ENCODE measurements around the gene ADORA2A.

ADORA2A gene

DNA sequence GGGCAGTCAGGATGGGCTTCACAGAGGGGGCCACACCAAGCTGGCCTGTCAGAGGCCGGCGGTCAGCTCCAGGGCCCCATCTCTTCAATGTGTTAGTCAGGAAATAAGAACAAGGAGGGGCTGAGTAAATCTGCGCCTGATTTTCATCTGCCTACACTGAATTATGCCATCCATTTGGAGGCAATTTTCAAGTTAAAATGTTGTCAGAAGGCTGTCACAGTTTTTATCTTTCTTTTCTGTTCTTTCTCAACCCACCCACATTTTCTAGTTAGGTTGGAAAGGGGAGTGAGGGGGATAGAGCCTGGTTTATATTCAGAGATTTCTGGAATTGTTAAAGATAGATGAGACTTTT is 18.8 kb downstream of the ADORA2A start:
- Histone ChIP-seq H3K27ac (0 out of 22 replicates have a peak overlapping the region, but pooled peaks of 1 of the 11 experiments have one; percentile 6), H3K36me3 (no peaks in the 10 kb centered on the region), H3K4me2 (peak overlapping the region in 8 of 11 experiments; percentile 67 to 98 (median 83); a peak in 11 of 22 replicates), H3K27me3 (no peaks in the 10 kb centered on the region), H3K4me1 (peaks cover 70 to 86% (median 76%) of the 10 kb centered on the region in 10 experiments), H4K20me1 (no peaks in the 10 kb centered on the region), H3K9me3 (replicated peaks in 1 of 11) (peaks cover 1 to 5% (median 3%) of the 10 kb centered on the region in 11 experiments; a peak in 10 of 22 replicates), H3K9ac (peak overlapping the region in 3 of 11 experiments; percentile 12 to 39 (median 13); a peak in 3 of 22 replicates), H3K4me3 (no peak overlapping the region)
- TF ChIP-seq Cebpa-rat (IDR thresholded peaks at IDR 0.05), result no peak

DNA sequence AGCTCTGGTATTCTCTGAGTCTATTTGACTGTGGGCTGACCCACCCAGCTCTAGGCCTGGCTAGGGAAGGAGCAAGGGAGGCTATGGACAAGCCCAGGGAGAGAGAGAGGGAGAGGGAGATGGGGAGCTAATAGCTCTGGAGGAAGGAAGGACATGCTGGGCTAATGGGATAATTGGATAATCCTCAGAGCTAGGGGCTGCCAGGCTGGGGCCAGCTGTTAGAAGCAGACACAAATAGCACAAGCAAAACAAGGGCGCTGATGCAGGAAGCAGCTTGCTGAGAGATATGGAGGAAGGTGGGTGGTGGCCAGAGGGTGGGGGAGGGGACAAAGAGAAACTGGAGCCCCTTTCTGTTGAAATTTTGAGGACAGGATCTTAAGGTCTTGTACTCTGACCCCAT is 23.2 kb downstream of the ADORA2A start:
- Histone ChIP-seq H3K4me2 (peak overlapping the region; percentile 69 to 87 (median 76)), H3K27ac (peak overlapping the region in 10 of 11 experiments; percentile 25 to 75 (median 72); a peak in 18 of 22 replicates), H3K9ac (peak overlapping the region in 7 of 11 experiments; percentile 8 to 61 (median 53); a peak in 10 of 22 replicates), H3K36me3 (no peaks in the 10 kb centered on the region), H3K4me3 (no peak overlapping the region), H3K9me3 (replicated peaks in 1 of 11) (peaks cover 5 to 14% (median 9%) of the 10 kb centered on the region in 11 experiments; a peak in 11 of 22 replicates), H3K27me3 (no peaks in the 10 kb centered on the region), H3K4me1 (peaks cover 26 to 49% (median 36%) of the 10 kb centered on the region in 10 experiments), H4K20me1 (no peaks in the 10 kb centered on the region)
- TF ChIP-seq Cebpa-rat (IDR thresholded peaks at IDR 0.05), result no peak

DNA sequence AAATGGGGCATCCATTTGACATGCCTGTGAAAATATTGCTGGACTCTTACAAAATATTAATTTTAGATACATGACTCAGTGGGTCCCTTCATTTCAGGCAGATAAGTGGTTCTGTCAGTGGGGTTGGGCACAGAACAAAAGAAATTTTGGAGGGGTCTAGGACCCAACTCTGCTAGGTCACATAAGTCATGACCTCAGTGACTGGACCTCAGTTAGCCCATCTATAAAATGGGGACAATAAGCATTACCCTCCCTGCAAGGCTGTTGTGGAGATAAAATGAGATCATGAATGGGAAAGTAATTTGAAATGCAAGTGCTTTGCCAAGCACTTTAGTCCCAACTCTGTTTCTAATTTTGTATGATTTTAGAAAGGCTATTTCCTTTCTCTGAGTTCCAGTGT is 23.8 kb downstream of the ADORA2A start:
- H3K4me1 ChIP-seq, result peaks cover 21 to 49% (median 31%) of the 10 kb centered on the region in 10 experiments
- no peaks in the 10 kb centered on the region for H4K20me1 ChIP-seq
- TF ChIP-seq Cebpa-rat (IDR thresholded peaks at IDR 0.05), result no peak
- peak overlapping the region in 9 of 11 experiments; percentile 43 to 75 (median 72); a peak in 16 of 22 replicates for H3K27ac ChIP-seq
- no peak overlapping the region for H3K4me3 ChIP-seq
- H3K9me3 ChIP-seq (replicated peaks in 1 of 11), result peaks cover 5 to 14% (median 9%) of the 10 kb centered on the region in 11 experiments; a peak in 11 of 22 replicates
- H3K27me3 ChIP-seq, result no peaks in the 10 kb centered on the region
- peak overlapping the region in 1 of 11 experiments; percentile 53; a peak in 1 of 22 replicates for H3K9ac ChIP-seq
- H3K36me3 ChIP-seq, result no peaks in the 10 kb centered on the region
- peak overlapping the region in 10 of 11 experiments; percentile 69 to 87 (median 76); a peak in 19 of 22 replicates for H3K4me2 ChIP-seq

- no peak for TF ChIP-seq Cebpa-rat (IDR thresholded peaks at IDR 0.05)
- no peaks in the 10 kb centered on the region for H4K20me1 ChIP-seq
- no peak overlapping the region for H3K4me3 ChIP-seq
- H3K27ac ChIP-seq, result no peak overlapping the region
- no peaks in the 10 kb centered on the region for H3K27me3 ChIP-seq
- H3K36me3 ChIP-seq, result no peaks in the 10 kb centered on the region
- H3K4me2 ChIP-seq, result no peak overlapping the region
- H3K9me3 ChIP-seq (replicated peaks in 1 of 11), result peaks cover 5 to 14% (median 9%) of the 10 kb centered on the region in 11 experiments; a peak in 11 of 22 replicates
- H3K4me1 ChIP-seq, result peaks cover 20 to 40% (median 27%) of the 10 kb centered on the region in 10 experiments
- no peak overlapping the region for H3K9ac ChIP-seq
Observed at GRCh38 chr22:24453853-24454252, 26.5 kb downstream of the ADORA2A start.

GRCh38 chr22:24455039-24455438 is 27.6 kb downstream of the ADORA2A start:
- Histone ChIP-seq H3K4me3 (no peak overlapping the region), H4K20me1 (no peaks in the 10 kb centered on the region), H3K9ac (no peak overlapping the region), H3K27me3 (no peaks in the 10 kb centered on the region), H3K27ac (no peak overlapping the region), H3K4me2 (peak overlapping the region in 4 of 11 experiments; percentile 3 to 66 (median 42); a peak in 6 of 22 replicates), H3K9me3 (replicated peaks in 1 of 11) (peaks cover 5 to 14% (median 9%) of the 10 kb centered on the region in 11 experiments; a peak in 11 of 22 replicates), H3K36me3 (no peaks in the 10 kb centered on the region), H3K4me1 (peaks cover 12 to 38% (median 16%) of the 10 kb centered on the region in 10 experiments)
- no peak for TF ChIP-seq Cebpa-rat (IDR thresholded peaks at IDR 0.05)

DNA sequence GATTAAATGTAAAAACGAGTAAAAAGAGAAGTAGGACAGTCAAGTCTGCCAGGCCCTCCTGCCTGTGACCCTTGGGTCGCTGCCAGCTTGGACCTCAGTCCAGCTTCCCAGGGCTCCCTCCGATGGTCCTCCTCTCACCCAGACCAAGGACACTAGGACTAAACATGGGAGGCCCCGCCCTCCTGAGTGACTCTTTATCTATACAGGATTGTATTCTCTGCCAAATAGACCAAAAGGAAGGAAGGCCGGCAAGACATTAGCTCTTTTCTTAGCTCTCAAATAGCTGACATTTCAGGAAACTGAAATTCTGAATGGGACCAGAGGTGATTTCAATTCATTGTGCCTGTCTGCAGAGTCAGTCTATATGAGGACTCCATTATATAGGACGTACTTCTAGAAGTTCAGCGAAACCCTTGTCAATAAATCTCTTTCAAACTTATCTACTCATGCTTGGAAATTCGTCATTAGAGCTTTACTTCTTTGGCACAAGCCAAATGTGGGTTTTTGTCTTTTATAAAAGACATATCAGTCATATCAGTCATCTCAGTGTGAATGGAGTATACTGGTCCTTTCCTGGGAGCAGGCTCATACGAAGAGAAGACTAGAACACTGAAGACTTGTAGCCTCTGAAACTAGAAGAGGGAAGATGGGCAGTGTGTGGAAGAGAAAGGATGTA is 28.5 kb downstream of the ADORA2A start:
- H3K9me3 ChIP-seq (replicated peaks in 1 of 11), result peaks cover 5 to 13% (median 9%) of the 10 kb centered on the region in 11 experiments; a peak in 11 of 22 replicates
- peak overlapping the region in 5 of 11 experiments; percentile 3 to 66 (median 36); a peak in 7 of 22 replicates for H3K4me2 ChIP-seq
- H3K36me3 ChIP-seq, result no peaks in the 10 kb centered on the region
- H3K4me3 ChIP-seq, result no peak overlapping the region
- H3K4me1 ChIP-seq, result peaks cover 3 to 38% (median 12%) of the 10 kb centered on the region in 10 experiments
- H4K20me1 ChIP-seq, result no peaks in the 10 kb centered on the region
- no peak overlapping the region for H3K9ac ChIP-seq
- no peaks in the 10 kb centered on the region for H3K27me3 ChIP-seq
- no peak overlapping the region for H3K27ac ChIP-seq
- TF ChIP-seq Cebpa-rat (IDR thresholded peaks at IDR 0.05), result no peak

DNA sequence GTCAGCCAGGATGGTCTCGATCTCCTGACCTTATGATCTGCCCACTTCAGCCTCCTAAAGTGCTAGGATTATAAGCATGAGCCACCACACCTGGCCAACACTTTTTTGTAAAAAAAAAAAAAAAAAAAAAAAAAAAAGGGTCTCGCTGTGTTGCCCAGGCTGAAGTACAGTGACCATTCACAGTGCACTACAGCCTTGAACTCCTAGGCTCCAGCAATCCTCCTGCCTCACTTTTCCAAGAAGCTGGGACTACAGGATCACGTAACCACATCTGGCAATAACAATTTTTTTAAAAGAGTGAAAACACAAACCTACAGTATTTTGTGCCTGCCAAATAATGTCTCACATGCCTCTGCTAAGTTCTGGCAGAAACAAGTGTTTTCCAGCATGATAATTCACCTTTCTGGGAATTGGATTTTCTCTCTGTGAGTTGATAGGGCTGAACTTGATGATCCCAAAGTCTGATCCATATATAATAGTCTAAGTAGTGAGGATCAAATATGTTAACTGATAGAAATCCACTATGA is 30.6 kb downstream of the ADORA2A start:
- Histone ChIP-seq H3K4me2 (no peak overlapping the region), H3K4me3 (no peak overlapping the region), H3K27ac (no peak overlapping the region), H3K9me3 (replicated peaks in 1 of 11) (peaks cover 0 to 6% (median 0%) of the 10 kb centered on the region in 11 experiments; a peak in 2 of 22 replicates), H3K36me3 (no peaks in the 10 kb centered on the region), H3K27me3 (no peaks in the 10 kb centered on the region), H4K20me1 (no peaks in the 10 kb centered on the region), H3K4me1 (peaks cover 0 to 47% (median 10%) of the 10 kb centered on the region in 10 experiments; a peak in 11 of 20 replicates), H3K9ac (no peak overlapping the region)
- no peak for TF ChIP-seq Cebpa-rat (IDR thresholded peaks at IDR 0.05)

GRCh38 chr22:24459911-24460310 is 32.5 kb downstream of the ADORA2A start:
- H3K27me3 ChIP-seq, result no peaks in the 10 kb centered on the region
- peaks cover 0 to 8% (median 0%) of the 10 kb centered on the region in 11 experiments; a peak in 2 of 22 replicates for H3K9me3 ChIP-seq (replicated peaks in 1 of 11)
- peak overlapping the region in 5 of 11 experiments; percentile 13 to 53 (median 30); a peak in 3 of 22 replicates for H3K4me2 ChIP-seq
- no peak for TF ChIP-seq Cebpa-rat (IDR thresholded peaks at IDR 0.05)
- no peak overlapping the region for H3K27ac ChIP-seq
- H3K4me1 ChIP-seq, result peaks cover 0 to 60% (median 13%) of the 10 kb centered on the region in 10 experiments; a peak in 11 of 20 replicates
- H4K20me1 ChIP-seq, result no peaks in the 10 kb centered on the region
- no peaks in the 10 kb centered on the region for H3K36me3 ChIP-seq
- no peak overlapping the region for H3K4me3 ChIP-seq
- H3K9ac ChIP-seq, result no peak overlapping the region

Measured in BLaER1 treated with 17β-estradiol and CSF1 and Interleukin-3, amounts not matched to agents 10 nM and 100 nM (cell line).